Erythroblast (primary cell): Measurements from ENCODE around the gene ZMIZ1.

Experiments used
- GATA1 ChIP-seq: IDR thresholded peaks from 2 replicates; pipeline ENCODE4 v1.6.1; 2011; ENCODE audit warnings: low read depth, mild to moderate bottlenecking, control low read depth, low read length, moderate library complexity
- POLR2A ChIP-seq: IDR thresholded peaks from 2 replicates; pipeline ENCODE4 v1.6.1; 2011; ENCODE audit warnings: mild to moderate bottlenecking, low read length

DNA sequence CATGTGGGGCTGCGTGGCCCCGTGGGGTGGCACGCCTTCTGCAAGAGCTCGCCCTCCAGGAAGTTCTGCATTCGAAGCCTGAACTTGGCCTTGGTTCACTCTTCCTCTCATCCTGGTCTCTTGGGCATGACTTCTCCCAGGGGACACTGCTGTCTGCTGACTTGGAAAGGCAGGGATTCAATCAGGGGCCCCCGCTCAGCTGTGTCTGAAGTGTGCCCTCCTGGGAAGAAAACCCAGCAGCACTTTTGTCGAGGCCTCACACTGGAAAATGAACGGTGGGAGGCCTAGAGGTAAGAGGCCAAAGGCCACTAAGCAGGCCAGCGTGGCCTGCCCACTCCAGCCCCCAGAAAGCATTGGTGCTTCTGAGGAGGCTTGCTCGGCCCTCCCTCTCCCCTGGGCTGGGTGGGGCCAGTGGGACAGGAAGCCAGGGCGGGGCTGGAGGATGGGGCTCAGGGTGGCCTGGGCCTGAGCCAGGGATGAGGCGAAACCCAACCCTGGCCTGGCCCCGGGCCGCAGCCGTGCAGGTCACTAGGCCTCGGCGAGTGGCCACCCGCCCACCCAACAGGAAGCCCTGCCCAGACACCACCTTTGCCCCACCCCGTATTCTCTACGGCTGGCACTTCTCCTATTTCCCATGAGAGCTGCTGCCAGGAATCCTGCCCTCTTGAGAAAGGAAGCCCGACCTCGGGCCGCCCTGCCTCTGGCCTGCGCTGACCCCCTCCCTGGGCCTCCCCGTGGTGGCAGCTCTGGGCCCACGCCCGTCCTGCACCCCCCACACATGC is 81.1 kb downstream of the ZMIZ1 start:
- TF ChIP-seq POLR2A: no peak
- TF ChIP-seq GATA1: no peak
